ENCODE data around the gene CCNI. TPM values are rescaled to one million over a fixed set of nuclear protein-coding genes. Genes with fewer than 3 reads are reported as not detected.

The CCNI gene
- total RNA-seq, 1 donor from 2014 or later = 303 TPM

DNA sequence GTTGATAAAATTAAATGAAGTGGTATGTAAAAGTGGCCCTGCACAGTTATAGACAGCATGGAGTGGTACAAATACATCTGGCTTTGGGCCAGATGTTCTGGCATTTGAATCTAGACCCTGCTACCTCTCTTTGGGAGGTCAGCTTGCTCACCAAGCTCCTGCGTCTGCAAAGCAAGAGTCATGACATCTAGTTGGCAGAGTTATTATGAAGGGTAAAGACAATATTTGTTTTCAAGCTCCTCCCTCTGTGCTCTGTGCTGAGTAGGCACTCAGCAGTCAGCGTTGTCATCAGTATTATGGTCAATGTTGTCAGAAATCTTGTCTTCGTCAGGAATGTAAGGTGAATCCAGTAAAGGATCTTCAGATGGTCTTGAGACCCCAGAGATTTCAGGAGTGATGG, 55.8 kb downstream of the CCNI start:
- no peak overlapping the region for H3K4me3 Mint-ChIP-seq (ENCODE audit: unreplicated experiment)
- H3K9me3 Mint-ChIP-seq (ENCODE audit: unreplicated experiment) = no peaks in the 10 kb centered on the region
- H3K27ac Mint-ChIP-seq (ENCODE audit: unreplicated experiment) = no peak overlapping the region
- H3K36me3 Mint-ChIP-seq (ENCODE audit: low read depth, unreplicated experiment) = peaks cover 52% of the 10 kb centered on the region
- TF ChIP-seq, protein P1, sequence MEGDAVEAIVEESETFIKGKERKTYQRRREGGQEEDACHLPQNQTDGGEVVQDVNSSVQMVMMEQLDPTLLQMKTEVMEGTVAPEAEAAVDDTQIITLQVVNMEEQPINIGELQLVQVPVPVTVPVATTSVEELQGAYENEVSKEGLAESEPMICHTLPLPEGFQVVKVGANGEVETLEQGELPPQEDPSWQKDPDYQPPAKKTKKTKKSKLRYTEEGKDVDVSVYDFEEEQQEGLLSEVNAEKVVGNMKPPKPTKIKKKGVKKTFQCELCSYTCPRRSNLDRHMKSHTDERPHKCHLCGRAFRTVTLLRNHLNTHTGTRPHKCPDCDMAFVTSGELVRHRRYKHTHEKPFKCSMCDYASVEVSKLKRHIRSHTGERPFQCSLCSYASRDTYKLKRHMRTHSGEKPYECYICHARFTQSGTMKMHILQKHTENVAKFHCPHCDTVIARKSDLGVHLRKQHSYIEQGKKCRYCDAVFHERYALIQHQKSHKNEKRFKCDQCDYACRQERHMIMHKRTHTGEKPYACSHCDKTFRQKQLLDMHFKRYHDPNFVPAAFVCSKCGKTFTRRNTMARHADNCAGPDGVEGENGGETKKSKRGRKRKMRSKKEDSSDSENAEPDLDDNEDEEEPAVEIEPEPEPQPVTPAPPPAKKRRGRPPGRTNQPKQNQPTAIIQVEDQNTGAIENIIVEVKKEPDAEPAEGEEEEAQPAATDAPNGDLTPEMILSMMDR (IDR thresholded peaks at IDR 0.05; ENCODE audit: unreplicated experiment) = no peak
- H3K4me1 Mint-ChIP-seq (ENCODE audit: unreplicated experiment) = peaks cover 29% of the 10 kb centered on the region
- no peaks in the 10 kb centered on the region for H3K27me3 Mint-ChIP-seq (ENCODE audit: unreplicated experiment)
- no peak for DNase-seq (ENCODE audit: low spot score)

DNA sequence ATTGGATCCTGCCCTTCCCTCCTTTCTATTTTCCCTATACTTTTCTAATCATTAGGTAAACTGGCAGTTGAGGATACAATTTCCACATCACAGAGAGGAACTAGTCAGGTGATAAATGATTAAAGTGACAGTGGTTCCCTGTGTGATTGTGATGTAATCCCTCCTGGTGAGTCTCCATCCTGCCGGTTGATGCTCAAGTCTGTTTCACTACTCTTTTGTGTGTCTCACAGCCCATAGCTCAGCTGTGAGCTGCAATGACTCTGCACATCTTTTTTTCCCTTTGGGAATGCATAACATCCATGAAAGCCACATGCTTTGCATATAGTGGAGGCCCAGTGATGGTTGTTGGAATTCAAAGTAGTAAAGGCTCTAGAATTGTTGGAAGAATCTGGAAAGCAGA, 60.4 kb downstream of the CCNI start:
- no peak overlapping the region for H3K27ac Mint-ChIP-seq (ENCODE audit: unreplicated experiment)
- H3K36me3 Mint-ChIP-seq (ENCODE audit: low read depth, unreplicated experiment) = peaks cover 48% of the 10 kb centered on the region
- H3K4me1 Mint-ChIP-seq (ENCODE audit: unreplicated experiment) = peaks cover 50% of the 10 kb centered on the region
- no peak for DNase-seq (ENCODE audit: low spot score)
- H3K9me3 Mint-ChIP-seq (ENCODE audit: unreplicated experiment) = no peaks in the 10 kb centered on the region
- H3K27me3 Mint-ChIP-seq (ENCODE audit: unreplicated experiment) = peaks cover 2% of the 10 kb centered on the region
- H3K4me3 Mint-ChIP-seq (ENCODE audit: unreplicated experiment) = no peak overlapping the region
- TF ChIP-seq, protein P1 (IDR thresholded peaks at IDR 0.05; ENCODE audit: unreplicated experiment) = no peak

DNA sequence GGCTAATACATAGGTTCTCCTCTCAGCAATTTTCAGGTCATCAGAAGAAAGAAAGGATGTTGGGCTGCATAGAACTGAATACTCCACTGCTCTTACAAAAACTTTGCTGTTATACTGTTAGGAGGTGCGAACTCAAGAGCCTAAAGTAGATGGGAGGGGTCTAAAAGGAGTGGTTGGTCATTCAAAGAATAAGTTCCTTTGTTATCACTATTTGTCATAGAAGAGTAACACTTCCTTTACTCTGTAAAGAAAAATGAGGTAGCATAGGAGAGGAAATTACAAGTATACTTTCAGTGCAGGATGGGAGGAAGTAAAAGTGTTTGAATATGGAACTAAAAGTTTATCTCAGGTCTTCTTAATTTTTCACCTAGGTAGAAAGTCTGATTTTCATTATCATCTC, 61.5 kb downstream of the CCNI start:
- DNase-seq (ENCODE audit: low spot score) = no peak
- TF ChIP-seq, protein P1 (IDR thresholded peaks at IDR 0.05; ENCODE audit: unreplicated experiment) = no peak
- Mint-ChIP-seq H3K27ac (ENCODE audit: unreplicated experiment) (peak overlapping the region; percentile 43), H3K4me1 (ENCODE audit: unreplicated experiment) (peaks cover 57% of the 10 kb centered on the region), H3K9me3 (ENCODE audit: unreplicated experiment) (no peaks in the 10 kb centered on the region), H3K4me3 (ENCODE audit: unreplicated experiment) (peak overlapping the region; percentile 19), H3K27me3 (ENCODE audit: unreplicated experiment) (peaks cover 2% of the 10 kb centered on the region), H3K36me3 (ENCODE audit: low read depth, unreplicated experiment) (peaks cover 41% of the 10 kb centered on the region)

DNA sequence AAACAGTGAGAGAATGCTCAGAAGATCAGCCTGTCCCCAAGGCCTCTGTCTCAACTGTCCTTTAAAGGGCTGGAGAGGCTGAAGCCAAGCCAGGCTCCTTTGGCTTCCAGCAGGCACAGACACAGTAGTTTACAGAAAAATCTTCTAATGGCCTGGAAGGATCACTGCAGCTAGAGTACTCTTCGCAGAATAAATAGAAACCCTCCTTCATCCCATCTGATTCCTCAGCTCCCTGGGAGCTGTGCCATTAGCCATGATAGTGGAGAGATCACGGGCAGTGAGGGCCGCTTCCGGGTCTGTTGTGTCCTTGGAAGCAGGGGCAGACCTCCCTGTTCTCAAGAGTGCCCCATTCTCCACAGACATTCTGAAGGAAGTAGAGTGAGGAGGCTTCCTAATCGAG, 63.1 kb downstream of the CCNI start:
- Mint-ChIP-seq H3K4me3 (ENCODE audit: unreplicated experiment) (no peak overlapping the region), H3K4me1 (ENCODE audit: unreplicated experiment) (peaks cover 72% of the 10 kb centered on the region), H3K27me3 (ENCODE audit: unreplicated experiment) (peaks cover 2% of the 10 kb centered on the region), H3K36me3 (ENCODE audit: low read depth, unreplicated experiment) (peaks cover 36% of the 10 kb centered on the region), H3K9me3 (ENCODE audit: unreplicated experiment) (no peaks in the 10 kb centered on the region), H3K27ac (ENCODE audit: unreplicated experiment) (no peak overlapping the region)
- no peak for DNase-seq (ENCODE audit: low spot score)
- TF ChIP-seq, protein P1 (IDR thresholded peaks at IDR 0.05; ENCODE audit: unreplicated experiment) = no peak

DNA sequence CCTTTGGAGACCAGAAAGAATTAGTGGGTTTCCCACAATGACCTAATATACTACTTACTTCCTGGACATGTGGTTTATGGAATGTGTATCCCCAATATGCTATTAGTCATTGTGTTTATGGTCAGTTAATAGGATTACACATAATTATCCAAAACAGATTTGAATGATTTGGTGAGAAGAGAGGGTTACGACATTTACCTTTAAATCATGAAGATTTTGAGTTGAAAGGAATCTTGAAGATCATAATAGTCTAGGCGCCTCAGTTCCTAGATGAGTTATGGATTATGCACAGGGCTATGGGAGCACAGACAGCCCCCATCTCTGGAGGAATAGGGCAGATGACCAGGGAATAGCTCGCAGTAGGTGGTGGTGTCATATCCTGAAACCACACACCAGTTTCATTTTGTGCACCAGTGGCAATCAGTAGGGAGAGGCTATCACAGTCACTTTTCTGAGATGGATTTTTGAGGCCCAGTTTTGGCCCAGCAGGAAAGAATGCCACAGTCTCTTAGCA, 64.9 kb downstream of the CCNI start:
- no peaks in the 10 kb centered on the region for H3K9me3 Mint-ChIP-seq (ENCODE audit: unreplicated experiment)
- peaks cover 45% of the 10 kb centered on the region for H3K36me3 Mint-ChIP-seq (ENCODE audit: low read depth, unreplicated experiment)
- TF ChIP-seq, protein P1 (IDR thresholded peaks at IDR 0.05; ENCODE audit: unreplicated experiment) = no peak
- no peak for DNase-seq (ENCODE audit: low spot score)
- peaks cover 91% of the 10 kb centered on the region for H3K4me1 Mint-ChIP-seq (ENCODE audit: unreplicated experiment)
- H3K27ac Mint-ChIP-seq (ENCODE audit: unreplicated experiment) = peak overlapping the region; percentile 61
- peaks cover 2% of the 10 kb centered on the region for H3K27me3 Mint-ChIP-seq (ENCODE audit: unreplicated experiment)
- peak overlapping the region; percentile 66 for H3K4me3 Mint-ChIP-seq (ENCODE audit: unreplicated experiment)
